HFF-Myc (cell line): ENCODE data around the gene ABR.
"Not testable (repeated sequence)": the region's sequence is repeated elsewhere in the genome, so short reads cannot be mapped to it uniquely, and the experiment has no call there.

Source experiments
- DNase-seq: peaks from one replicate; pipeline ENCODE4 v3.0.0-alpha.2; 2011; ENCODE audit warnings: low read depth; ENCODE audit errors: extremely low read depth
- H3K4me3 ChIP-seq: replicated peaks from 2 replicates; pipeline ENCODE4 v1.5.1; 2011; ENCODE audit warnings: low read depth, mild to moderate bottlenecking, control low read depth, low read length
- TF ChIP-seq, protein P1 (sequence below): IDR thresholded peaks from 2 replicates; pipeline ENCODE4 v1.5.1; 2012; ENCODE audit warnings: mild to moderate bottlenecking, low read depth, low read length, control low read depth; ENCODE audit errors: missing control alignments

The ABR gene

DNA sequence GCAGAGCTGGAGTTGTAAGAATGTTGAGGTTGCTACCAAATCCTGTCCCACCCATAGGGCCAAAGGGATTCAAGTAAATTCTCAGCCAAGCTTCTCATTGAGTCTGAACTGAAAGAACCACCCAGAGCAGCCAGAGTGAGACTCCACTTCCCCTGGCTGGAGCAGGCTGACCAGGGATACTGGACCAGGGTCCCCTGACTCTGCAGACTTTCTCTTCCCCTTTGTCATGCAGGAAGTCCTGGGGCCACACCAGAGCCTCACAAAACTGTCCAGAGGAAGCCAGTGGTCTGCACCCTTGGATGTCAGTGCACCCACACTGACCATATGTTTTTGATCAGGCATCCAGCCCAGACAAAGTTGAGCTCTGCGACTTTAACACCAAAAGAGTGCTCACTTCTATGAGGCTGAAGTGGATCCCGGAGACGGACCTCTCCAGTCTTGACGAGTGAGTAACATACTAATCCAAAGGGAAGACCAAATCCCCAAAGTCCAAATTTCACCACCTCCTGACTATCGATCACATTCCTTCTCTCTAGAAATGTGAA lies 204.3 kb downstream of the ABR start:
- H3K4me3 ChIP-seq = peak overlapping the region; percentile 10

DNA sequence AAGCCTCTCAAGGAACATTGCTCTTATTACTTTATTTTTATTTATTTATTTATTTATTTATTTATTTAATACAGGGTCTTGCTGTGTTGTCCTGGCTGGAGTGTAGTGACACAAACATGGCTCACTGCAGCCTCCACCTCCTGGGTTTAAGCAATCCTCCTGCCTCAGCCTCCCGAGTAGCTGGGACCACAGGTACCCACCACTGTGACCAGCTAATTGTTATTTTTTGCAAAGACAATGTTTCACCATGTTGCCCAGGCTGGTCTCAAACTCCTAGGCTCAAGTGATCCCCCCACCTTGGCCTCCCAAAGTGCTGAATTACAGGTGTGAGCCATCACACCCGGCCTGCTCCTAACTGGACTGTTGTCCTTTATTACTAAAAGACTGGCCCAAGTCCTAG lies 205.0 kb downstream of the ABR start:
- H3K4me3 ChIP-seq = not testable (repeated sequence)

More for the DNA sequence above, 204.3 kb downstream of the ABR start:
- no peak for DNase-seq
- TF ChIP-seq, protein P1, sequence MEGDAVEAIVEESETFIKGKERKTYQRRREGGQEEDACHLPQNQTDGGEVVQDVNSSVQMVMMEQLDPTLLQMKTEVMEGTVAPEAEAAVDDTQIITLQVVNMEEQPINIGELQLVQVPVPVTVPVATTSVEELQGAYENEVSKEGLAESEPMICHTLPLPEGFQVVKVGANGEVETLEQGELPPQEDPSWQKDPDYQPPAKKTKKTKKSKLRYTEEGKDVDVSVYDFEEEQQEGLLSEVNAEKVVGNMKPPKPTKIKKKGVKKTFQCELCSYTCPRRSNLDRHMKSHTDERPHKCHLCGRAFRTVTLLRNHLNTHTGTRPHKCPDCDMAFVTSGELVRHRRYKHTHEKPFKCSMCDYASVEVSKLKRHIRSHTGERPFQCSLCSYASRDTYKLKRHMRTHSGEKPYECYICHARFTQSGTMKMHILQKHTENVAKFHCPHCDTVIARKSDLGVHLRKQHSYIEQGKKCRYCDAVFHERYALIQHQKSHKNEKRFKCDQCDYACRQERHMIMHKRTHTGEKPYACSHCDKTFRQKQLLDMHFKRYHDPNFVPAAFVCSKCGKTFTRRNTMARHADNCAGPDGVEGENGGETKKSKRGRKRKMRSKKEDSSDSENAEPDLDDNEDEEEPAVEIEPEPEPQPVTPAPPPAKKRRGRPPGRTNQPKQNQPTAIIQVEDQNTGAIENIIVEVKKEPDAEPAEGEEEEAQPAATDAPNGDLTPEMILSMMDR = no peak

DNA sequence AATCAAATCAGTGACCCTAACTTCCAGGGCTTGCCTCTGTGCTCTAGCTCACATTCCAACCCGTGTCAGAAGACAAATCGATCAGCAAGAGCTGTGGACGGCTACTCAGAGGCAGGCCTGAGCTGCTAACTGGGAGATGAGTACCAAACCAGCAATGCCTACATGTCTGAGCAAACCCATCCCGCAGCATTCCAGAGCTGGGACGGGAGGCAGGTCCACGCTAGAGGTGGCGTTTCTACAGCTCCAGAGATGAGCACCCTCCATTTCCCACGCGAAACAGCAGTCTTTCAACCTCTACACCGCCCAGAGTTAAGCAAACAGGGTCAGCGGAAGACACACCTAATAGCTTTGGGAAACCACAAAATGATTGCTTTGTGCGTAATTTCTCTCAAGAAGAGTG lies 206.7 kb downstream of the ABR start:
- DNase-seq = no peak
- TF ChIP-seq, protein P1 = no peak
- H3K4me3 ChIP-seq = no peak overlapping the region

More for the DNA sequence above, 205.0 kb downstream of the ABR start:
- DNase-seq = not testable (repeated sequence)

DNA sequence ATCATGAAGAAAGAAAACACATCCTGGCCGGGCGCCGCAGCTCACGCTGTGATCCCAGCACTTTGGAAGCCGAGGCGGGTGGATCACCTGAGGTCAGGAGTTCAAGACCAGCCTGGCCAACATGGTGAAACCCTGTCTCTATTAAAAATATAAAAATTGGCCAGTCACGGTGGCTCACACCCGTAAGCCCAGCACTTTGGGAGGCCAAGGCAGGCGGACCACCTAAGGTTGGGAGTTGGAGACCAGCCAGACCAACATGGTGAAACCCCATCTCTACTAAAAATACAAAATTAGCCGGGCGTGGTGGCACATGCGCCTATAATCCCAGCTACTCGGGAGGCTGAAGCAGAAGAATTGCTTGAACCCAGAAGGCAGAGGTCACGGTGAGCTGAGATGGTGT lies 207.9 kb downstream of the ABR start:
- not testable (repeated sequence) for DNase-seq, H3K4me3 ChIP-seq

DNA sequence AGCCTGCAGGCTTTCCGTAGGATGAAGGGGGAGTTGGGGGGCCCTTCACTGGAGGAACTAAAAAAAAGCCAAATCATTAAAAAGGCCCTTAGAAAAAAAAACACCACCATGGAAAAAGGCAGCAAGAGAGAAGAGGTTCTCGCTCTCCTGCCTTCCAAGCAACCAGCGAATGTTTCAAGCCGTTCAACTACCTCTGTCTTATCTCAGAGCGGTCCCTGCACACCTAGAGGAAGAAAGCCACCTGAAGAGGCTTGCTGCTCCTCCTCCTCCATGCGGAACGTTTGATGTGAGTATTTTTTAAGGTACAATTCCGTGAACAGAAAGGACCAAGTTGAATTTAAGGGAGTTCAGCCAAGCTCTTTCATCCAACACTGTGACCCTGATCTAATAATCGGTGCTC lies 209.4 kb downstream of the ABR start:
- no peak for DNase-seq
- TF ChIP-seq, protein P1 = no peak
- H3K4me3 ChIP-seq = peak overlapping the region; percentile 42

DNA sequence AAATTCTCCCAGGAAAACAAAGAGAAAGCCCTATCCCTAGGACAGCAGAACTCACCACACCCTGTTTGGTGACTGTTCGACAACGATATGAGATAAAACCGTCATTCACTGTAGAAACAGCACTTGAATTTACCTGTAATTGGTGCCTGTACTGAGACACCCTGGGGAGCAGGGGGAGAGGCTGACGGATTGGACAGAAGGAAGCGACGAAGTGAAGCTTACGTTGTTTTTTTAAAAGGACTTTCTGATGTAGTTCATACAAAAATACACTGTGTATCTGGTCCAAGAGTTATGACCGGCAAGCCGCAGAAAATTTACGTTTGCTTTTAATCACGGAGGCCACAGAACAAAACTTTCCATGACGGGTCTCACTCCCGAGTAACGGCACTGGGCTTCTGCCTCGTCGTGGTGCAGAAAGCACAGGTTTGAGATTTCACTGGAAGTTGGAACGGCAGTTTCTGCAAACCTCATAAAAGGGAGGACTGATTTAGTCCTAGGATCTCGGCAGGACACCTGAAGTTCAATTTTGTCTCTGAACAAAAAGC lies 209.9 kb downstream of the ABR start:
- peak overlapping the region; percentile 42 for H3K4me3 ChIP-seq
- TF ChIP-seq, protein P1 = no peak
- no peak for DNase-seq

DNA sequence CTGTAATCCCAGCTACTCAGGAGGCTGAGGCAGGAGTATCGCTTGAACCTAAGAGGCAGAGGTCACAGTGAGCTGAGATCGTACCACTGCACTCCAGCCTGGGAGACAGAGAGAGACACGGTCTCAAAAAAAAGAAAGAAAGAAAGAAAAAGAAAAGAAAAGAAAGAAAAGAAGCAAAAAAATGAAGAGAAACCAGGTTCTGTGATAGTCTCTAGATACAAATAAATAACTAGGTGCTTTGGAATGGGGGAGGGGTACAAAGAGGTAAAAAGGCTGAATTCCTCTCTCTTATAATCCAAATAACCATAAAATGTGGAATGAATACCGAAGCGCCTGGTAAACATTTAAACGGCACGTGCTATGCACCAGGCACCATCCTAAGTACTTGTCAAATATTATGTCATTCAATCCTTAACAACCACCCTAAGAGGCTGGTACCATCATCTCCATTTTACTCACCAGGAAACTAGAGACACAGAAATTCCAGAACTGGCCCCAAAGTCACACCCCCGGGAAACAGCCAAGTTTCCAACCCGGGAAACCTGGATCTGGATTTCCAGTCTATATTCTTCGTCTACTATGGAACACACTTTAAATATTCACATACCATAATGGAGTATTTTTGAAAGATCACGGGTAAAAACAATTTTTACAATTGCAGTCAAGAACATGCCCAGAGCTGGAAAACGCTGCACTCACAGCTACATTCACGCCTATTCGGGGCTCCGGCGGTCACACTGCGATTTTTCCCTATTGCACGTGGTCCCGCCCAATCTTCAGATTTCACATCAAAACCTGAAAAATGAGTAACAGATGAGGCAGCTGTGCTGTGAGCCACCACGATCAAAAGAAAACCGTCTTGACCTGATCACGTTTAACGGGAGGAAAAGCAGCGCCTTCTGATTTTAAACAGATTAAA lies 210.7 kb downstream of the ABR start:
- TF ChIP-seq, protein P1 = no peak
- no peak for DNase-seq
- peak overlapping the region; percentile 42 for H3K4me3 ChIP-seq
